ENCODE results near the gene PHACTR3.

Gene PHACTR3

GRCh38 chr20:59652381-59652780 is 48.0 kb downstream of the PHACTR3 start:
- no peak for DNase-seq

GRCh38 chr20:59656417-59656816 is 52.1 kb downstream of the PHACTR3 start:
- no peak for DNase-seq

- no peak for DNase-seq
Observed at GRCh38 chr20:59657459-59658046, 53.2 kb downstream of the PHACTR3 start.

DNA sequence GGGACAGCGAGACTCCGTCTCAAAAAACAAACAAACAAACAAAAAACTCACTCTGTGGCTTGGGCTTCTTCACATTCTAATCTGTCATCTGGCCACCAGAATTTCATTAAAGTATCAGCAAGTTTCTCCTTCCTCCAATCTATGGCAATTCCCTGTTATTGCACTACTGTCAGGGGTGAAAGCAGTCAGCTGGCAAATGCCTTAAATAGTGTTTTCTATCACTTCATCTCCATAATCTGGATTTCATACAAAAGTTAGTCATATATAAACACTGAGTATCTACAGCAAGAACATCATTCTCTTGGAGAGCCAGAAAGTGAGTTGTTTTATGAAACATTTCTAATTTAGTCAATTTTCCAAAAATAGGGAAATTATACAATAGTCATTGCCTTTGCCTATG is 56.1 kb downstream of the PHACTR3 start:
- no peak for DNase-seq

DNA sequence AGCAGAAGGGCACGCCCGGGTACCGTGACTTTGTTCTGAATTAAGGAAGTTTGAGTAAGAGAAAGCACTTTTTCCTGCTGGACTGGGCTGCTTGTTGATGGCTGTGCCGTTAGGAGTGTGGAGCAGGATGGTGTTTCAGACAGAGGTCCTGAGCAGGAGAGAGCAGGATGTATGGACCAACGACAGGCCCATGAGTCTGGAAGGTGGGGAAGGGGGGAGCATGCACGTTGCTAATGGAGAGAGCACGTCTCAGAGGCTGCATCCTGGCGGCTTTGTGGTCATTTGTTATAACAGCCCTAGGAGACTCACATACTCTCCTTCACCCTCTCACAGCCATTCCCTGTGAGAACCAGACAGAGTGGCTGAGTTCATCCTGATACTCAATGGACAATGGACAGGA is 56.8 kb downstream of the PHACTR3 start:
- DNase-seq: no peak

GRCh38 chr20:59661621-59662020 is 57.3 kb downstream of the PHACTR3 start:
- DNase-seq: no peak

- DNase-seq: no peak
Observed at GRCh38 chr20:59662161-59662560, 57.8 kb downstream of the PHACTR3 start.

DNA sequence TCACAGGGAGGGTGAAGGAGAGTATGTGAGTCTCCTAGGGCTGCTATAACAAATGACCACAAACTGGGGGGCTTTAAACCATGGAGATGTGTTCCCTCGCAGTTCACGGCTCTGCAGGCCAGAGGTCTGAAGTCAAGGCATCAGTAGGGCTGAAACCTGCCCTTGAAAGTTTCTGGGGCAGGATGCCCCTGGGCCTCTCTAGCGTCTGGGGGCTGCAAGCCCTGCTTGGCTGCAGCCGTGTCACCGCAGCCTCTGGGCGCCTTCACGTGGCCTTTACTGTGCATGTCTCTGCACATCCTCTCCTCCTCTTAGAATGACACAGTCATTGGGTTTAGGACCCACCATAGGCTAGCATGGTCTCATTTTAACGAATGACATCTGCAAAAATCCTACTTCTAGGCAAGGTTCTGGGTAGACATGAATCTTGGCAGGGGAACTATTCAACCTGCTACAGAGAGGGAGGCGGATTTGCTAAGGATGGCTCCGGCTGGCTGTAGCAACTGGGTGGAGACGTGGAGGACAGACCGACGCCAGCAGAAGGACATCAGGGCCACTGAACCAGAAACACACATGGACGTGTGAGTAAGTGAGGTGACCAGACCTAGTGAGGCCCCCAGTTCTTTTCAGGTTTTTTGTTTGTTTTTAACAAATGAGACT is 58.6 kb downstream of the PHACTR3 start:
- no peak for DNase-seq

DNA sequence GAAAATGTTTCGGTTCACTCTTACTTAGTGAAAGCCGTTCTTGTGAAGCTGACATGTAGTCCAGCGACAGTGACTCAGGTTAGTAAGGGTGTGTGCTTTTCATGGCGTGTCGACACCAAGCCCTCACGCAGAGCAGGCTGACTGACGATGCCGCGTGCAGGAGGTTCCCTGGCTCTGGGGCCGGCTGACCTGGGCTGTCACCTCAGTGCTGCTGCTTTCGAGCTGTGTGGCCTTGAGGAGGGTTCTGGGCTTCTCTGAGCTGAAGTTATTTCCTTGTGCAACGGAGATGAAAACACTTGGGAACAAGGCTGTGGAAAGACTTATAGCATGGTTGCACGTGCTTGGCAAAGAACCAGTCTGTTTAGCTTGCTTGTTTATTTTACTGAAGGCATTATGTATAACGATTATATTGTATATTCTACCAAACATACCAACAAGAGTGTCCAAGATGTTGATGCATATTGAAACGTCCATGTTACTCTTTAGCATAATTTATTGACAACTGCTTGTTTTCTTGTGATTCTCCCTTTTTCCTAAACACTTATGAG is 59.2 kb downstream of the PHACTR3 start:
- DNase-seq: no peak

GRCh38 chr20:59664421-59664941 is 60.1 kb downstream of the PHACTR3 start:
- no peak for DNase-seq

- no peak for DNase-seq
Observed at GRCh38 chr20:59665656-59666555, 61.6 kb downstream of the PHACTR3 start.

DNA sequence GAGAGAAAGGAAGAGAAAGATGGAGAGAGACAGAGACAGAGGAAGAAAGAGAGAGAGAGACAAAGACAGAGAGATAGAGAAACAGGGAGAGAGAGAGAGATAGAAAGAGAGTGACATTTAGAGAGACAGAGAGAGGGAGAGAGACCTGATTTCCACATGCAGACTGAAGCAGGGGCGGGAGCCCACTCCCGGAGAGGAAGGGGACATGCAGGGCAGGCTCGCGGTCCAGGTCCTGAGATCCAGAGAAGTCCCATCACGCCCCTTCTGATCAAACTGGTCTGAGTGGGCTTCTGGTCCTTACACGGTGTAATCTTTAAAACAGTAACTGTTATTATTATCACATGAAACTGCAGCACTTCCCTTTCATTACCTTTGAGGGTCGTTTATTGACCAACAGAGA is 62.2 kb downstream of the PHACTR3 start:
- no peak for DNase-seq

DNA sequence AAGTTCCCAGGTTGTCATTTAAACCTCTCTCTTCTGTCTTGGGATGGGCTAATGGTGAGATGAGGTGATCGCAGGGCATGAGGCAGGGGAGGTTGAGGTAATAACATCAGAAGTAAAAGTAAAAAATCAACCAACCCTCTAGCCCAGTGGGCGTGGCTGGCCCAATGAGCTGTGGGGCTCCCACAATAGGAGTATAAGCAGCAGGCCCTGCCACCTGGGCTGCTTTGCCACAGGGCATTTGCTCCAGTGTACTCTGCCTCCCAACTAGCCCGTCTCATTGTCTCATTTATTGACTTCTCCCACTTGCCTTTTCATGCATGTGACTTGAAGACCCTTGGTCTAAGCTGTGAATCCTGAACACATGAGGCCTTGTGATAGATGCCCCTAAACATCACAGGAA is 62.8 kb downstream of the PHACTR3 start:
- DNase-seq: no peak

- DNase-seq: no peak
Observed at GRCh38 chr20:59667981-59668515, 63.7 kb downstream of the PHACTR3 start.

DNA sequence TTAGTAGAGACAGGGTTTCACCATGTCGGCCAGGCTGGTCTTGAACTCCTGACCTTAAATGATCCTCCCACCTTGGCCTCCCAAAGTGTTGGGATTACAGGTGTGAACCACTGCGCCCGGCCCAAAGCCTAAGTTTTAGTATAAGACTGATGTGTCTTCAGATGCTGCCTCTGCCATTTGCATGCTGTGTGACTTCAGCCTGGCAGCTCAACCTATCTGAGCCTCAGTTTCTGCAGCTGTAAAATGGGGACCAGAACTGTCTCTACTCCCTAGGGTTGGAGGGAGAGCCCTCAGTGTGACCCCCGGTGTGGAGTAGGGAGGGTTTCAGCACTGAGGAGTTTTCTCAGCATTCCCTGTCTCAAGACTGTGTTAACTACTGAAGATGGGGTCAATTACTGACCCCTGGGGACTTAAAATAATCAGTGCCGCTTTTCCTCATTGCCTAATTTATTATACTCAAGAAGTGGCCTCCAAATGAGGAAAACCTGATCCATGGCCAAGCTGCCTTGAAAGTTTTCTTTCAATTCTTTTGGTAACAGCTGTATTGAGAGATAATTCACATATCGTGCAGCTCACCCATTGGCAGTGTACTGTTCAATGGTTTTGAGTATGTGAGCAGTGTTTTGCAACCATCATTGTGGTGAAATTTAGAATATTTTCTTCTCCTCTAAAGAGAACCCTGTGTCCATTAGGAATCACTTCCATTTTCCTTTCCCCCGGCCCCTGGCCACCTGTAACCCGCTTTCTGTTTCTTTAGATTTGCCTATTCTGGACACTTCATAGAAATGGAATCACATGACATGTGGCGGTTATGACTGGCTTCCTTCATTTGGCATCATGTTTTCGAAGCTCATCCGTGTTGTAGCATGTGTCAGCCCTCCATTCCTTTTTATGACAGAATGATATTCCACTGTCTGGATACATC is 64.8 kb downstream of the PHACTR3 start:
- no peak for DNase-seq

DNA sequence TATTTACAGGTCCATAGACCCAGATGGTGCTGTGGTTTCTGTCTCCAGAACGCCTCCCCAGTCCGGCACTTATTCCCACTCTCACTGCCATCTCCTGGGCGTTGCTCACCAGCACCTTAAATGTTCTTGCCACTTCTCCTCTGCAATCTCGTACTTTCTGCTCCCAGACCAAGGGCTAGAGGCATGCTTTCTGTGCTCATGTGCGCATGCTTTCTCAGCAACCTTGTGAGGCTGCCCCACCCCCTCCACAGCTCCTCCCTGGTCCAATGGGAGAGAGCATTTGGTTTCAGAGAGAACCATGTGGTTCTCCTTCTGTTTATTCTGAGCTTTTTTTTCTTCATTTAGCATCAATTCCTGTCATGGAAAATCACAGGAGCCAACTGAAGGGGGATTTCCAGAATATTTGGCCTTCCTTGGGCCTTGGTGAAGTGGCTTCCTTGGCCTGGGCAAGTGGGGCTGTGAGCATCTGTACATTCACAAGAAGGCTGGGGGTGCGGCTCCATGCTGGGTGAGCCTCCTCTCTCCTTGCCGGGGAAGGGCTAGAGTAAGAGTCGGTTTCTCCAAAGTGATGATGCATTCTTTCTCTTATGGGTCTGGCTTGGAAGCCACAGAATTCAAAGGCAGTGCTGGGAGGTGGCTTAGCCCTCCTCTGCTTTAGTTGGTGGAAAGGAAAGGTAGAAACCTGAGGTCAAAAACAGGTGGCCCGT is 66.6 kb downstream of the PHACTR3 start:
- DNase-seq: no peak

GRCh38 chr20:59671661-59672471 is 67.5 kb downstream of the PHACTR3 start:
- DNase-seq: no peak

DNA sequence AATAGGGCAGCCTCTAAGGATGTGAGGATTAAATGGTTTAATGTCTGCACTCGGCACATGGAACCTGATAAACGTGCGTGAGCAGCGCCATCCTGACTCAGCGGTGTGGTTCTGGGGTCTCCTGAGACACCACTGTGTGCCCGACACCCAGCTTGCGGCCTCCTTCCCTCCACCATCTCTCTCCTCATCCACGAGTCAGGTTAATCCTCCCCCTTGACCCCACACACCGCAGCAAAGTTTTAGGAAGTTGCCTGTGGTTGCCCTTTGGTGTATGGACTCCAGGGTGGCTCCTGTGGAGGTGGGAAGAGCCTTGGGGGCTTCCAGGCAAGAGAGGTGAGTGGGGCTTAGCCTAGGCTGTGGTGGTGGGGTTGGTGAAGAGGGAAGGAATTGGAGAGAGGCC is 68.2 kb downstream of the PHACTR3 start:
- DNase-seq: no peak

DNA sequence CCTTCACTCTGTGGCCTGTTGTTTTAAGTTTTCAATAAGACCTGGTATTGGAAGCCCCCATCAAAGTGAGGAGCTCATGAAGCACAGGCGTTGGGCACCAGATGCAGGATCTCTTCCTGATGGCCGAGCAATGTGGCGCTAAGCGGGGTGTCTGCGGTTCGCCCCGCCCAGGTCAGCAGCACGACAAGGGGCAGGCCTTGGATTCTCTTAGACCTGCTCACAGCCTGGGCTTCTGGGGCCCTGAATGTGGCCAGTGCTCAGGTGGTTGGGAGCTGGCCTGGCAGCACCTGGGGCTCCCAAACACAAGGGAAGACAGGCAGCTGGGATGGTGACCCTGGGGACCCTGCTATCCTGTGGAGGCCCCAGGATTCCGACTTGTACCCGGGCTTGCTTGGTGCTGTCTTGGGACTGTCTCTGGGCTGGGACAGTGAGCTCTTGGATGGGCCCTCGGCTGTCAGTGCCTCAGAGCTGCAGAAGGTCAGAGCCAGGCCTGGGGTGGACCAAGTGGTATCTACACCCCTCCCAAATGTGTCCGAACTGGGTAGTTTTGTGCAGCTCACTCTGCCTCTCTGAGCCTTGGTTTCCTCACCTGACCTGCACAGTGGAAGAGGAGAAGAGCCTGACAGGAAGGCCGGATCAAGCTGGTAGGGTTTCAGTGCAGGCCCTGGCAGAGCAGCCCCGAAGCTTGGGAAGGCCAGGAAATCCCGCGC is 69.1 kb downstream of the PHACTR3 start:
- no peak for DNase-seq

DNA sequence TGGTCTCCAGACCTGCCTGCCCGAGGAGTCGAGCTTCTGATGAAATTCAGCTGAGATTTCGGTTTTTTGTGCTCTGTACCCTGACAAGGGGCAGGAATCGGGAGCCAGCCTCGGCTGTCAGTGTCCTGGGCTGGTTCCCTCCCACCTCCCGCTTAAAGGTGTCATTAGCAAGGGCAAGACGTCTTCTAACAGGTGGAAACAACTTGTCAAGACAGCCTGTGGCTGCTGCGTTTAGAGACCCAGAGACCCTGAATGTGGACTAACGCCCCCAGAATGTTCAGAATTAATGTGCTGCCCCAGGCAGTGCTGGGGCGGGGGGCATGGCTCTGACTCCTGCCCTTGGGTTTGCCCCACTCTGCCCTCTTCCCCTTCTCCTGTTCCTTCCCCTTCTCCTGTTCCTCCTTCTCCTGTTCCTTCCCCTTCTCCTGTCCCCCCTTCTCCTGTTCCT is 69.7 kb downstream of the PHACTR3 start:
- no peak for DNase-seq
